ENCODE measurements around the gene FPGS.

FPGS gene

DNA sequence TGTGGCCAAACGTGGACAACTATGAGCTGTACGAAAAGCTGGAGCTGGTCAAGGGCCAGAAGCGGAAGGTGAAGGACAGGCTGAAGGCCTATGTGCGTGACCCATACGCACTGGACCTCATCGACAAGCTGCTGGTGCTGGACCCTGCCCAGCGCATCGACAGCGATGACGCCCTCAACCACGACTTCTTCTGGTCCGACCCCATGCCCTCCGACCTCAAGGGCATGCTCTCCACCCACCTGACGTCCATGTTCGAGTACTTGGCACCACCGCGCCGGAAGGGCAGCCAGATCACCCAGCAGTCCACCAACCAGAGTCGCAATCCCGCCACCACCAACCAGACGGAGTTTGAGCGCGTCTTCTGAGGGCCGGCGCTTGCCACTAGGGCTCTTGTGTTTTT is 13.5 kb upstream of the FPGS start:
- DNase-seq (ENCODE audit: low spot score) = no peak

DNA sequence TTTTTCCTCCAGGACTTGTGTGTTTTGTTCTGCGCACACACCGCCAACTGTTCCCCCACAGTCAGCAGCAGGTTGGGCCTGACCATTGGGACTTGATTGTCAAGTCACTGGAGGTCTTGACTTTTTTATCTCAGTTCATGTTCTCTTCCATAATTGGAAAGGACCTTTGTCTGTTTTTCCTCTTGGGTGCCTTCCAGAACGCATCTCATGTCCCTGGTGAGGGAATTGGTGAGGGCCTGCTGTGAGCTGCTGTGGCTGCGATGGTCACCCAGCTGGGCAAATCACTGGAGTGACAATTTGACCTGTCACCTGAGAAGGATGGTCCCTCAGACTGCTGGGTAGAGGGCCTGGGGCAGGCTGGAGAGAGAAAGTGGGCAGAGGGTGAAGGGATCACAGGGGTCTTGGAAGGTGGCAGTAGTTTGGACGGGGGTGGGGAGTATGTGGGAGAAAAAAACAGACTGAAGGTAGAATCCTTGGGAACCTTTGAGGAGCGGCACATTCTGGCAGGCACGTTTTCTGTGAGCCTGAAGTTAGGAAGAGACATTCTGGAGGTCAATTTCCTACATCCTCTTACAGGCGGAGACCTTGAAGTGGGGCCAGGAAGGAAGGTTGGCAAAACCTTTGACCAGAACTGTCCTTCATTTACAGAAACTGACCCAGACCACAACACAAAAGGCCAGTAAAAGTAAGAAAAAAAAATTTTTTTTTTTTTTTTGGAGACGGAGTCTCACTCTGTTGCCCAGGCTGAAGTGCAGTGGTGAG is 12.4 kb upstream of the FPGS start:
- no peak for DNase-seq (ENCODE audit: low spot score)

- no peak for DNase-seq (ENCODE audit: low spot score)
Measured at GRCh38 chr9:127791085-127791484, 11.6 kb upstream of the FPGS start.

- no peak for DNase-seq (ENCODE audit: low spot score)
Measured at GRCh38 chr9:127792417-127793031, 10.2 kb upstream of the FPGS start.

GRCh38 chr9:127793093-127793708 is 9.5 kb upstream of the FPGS start:
- no peak for DNase-seq (ENCODE audit: low spot score)

- no peak for DNase-seq (ENCODE audit: low spot score)
Measured at GRCh38 chr9:127794001-127794791, 8.5 kb upstream of the FPGS start.

DNA sequence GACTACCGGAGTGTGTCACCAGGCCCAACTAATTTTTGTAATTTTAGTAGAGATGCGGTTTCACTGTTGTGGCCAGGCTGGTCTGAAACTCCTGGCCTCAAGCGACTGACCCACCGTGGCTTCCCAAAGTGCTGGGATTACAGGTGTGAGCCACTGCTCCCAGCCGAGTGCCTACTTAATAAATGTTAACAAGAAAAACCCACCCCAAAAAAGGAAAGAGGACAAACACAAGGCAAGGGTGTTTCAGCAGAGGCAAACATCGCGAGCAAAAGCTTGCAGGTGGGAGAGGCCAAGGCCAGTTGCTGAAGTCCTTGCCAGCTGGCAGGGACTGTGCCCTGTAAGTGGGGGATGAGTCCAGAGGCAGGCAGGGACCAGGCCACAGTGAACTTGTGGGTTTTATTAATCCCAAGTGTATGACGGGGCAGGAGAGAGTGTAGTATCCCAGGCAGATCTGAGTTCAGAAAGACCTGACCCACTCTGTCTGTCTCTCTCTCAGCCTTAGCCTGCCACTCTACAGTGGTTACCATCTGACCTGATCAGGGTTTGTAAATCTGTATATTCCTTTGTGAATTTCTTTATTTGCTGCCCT is 6.4 kb upstream of the FPGS start:
- no peak for DNase-seq (ENCODE audit: low spot score)

GRCh38 chr9:127796852-127797370 is 5.8 kb upstream of the FPGS start:
- DNase-seq (ENCODE audit: low spot score) = no peak

DNA sequence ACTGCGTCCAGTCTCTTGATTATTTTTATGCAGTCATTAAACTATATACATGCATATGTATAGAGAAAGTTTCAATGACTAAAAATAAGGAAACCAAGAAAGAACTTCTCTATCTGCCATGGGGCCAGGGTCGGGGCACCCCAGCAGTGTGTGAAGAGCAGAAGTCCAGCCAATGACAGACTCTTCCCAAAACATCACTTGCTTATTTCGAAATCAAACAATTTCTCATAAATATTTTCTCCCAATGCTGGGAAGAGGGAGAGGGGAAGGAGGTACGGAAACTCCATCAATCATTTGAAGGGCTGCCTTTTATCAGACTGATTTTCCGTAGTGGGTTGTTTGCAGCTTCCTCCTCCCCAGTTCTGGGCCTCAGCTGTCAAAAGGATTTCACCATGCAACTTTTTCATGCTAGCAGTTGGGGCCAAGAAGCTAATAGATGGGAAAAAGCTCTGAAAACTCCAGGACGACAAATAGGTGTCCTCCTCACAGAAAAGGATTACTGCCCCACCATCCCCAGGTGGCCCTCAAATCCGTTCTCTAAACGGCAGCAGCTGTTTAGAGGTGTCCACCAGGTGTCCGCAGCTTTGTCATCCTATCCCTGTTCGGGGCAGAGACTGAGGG is 617 bp upstream of the FPGS start:
- peak; percentile 46 for DNase-seq (ENCODE audit: low spot score)

DNA sequence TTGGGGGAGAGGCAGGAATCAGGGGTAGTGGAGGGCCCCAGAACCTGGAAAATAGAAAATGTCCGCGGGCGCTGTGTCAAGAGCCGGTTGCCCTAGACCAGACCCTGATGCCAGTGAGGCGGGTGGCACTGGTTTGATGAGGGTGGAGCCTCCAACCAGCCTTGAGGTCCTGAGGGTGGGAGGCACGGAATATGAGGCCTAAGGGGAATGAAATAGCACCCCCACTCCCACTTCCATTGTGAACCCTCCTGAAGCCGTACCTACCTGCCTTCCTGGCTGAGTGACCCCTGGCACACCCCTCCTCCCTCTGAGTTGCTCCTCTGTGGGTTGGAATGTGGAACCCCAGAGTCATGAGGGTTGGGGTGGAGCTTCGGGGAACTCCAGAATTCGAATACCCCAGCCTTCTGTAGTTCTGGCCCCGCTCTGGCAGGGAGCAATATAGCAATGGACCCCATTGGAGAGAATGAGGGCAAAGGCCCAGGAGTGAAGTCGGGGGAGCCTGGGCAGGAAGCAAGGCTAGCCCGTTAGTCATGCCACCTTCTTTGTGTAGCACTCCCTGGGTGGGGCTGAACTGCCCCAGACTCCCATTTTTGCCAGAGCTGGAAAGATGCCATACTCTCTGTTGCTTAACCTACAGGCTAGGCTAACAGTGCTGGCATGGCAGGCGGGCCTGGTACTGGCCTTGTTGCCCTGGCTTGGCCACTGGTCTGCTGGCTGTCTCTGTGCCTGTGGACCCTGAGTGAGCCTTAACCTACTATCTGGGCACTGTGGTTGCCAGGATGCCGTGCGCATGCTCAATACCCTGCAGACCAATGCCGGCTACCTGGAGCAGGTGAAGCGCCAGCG is 1.0 kb downstream of the FPGS start:
- DNase-seq (ENCODE audit: low spot score) = no peak

DNA sequence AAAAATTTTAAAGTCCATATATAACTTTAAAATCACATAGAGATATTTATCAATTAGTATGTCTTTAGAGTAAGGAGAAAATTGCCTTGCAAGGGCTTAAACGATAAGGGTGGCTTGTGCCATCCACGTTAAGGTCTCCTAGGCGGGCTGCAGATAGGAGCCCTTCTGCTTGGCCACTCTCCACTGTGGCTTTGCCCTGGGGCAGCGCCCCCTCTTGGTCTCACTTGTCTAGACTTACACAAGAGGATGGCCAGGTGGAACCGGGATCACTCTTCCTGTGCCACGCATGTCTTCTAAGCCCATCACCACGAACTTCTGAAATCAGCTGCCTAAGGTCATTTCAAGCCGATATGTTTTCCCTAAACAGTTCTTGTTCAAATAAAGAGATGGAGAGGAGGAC is 2.9 kb downstream of the FPGS start:
- DNase-seq (ENCODE audit: low spot score) = no peak

GRCh38 chr9:127806871-127807270 is 4.2 kb downstream of the FPGS start:
- DNase-seq (ENCODE audit: low spot score) = no peak

DNA sequence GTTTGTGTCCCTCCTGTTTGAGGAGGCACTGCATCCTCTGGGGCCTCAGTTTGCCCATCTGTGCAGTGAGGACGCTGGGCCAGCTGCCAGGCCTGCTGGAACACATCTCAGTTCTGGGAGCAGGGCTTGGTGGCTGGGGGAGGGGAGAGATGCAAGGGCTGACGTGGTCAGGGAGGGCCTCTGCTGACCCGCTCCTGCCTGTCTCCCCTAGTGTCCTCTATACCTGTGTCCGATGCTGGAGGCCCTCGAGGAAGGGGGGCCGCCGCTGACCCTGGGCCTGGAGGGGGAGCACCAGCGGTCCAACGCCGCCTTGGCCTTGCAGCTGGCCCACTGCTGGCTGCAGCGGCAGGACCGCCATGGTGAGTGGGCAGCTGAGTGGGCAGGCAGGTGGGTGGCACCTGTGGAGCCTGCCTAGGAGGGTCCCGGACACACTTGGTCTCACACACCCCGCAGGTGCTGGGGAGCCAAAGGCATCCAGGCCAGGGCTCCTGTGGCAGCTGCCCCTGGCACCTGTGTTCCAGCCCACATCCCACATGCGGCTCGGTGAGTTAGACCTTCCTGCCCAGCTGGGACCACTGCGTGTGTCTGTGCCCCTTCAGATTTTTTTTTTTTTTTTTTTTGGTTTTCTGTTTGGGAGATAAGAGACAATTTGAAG is 5.8 kb downstream of the FPGS start:
- DNase-seq (ENCODE audit: low spot score) = no peak

GRCh38 chr9:127809002-127809539 is 6.4 kb downstream of the FPGS start:
- DNase-seq (ENCODE audit: low spot score) = no peak

DNA sequence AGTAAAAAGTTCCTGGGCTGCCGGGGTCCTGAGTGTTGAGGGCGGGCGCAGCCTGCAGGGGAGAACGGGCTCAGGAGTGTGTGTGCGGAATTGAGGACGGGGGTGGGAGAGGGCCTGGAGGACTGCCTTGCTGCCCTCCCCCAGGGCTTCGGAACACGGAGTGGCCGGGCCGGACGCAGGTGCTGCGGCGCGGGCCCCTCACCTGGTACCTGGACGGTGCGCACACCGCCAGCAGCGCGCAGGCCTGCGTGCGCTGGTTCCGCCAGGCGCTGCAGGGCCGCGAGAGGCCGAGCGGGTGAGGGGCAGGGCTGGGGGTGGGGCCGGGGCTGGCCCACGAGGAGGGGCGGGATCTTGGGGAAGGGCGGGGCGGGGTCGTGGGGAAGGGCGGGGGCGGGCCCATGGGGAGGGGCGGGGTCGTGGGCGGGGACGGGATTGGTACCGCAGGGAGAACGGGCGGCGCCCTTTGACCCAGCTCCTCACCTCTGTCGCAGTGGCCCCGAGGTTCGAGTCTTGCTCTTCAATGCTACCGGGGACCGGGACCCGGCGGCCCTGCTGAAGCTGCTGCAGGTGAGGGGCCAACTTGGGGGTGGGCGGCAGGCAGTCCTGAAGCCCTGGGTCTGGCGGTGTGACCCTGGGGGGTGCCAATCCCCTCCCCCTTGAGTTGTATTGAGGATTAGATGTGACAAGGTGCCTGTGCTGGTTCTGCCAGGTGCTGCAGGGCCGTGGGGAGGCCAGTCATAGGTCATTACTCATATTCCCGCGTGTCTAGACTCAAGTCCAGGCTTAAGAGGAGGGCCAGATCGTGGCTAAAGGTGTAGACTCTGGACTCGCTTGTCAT is 7.1 kb downstream of the FPGS start:
- DNase-seq (ENCODE audit: low spot score) = no peak

GRCh38 chr9:127810378-127811187 is 7.9 kb downstream of the FPGS start:
- no peak for DNase-seq (ENCODE audit: low spot score)

GRCh38 chr9:127812011-127812410 is 9.3 kb downstream of the FPGS start:
- no peak for DNase-seq (ENCODE audit: low spot score)
